Type B pancreatic cell (in vitro differentiated cells): Measurements from ENCODE around the gene FAM89A. TPM values are rescaled to one million over a fixed set of nuclear protein-coding genes. Genes with fewer than 3 reads are reported as not detected.

Source experiments
- DNase-seq: peaks from one replicate; pipeline ENCODE4 v3.0.0; 2021; ENCODE audit warnings: mixed read lengths; ENCODE audit not compliant: unreplicated experiment; ENCODE audit errors: extremely low spot score
- H3K27ac Mint-ChIP-seq: 2 replicates; pipeline ENCODE4 v1.8.0; 2021; ENCODE audit warnings: mild to moderate bottlenecking, mixed read lengths
- H3K27me3 Mint-ChIP-seq: 2 replicates; pipeline ENCODE4 v1.8.0; 2021; ENCODE audit warnings: mixed read lengths
- H3K36me3 Mint-ChIP-seq: 2 replicates; pipeline ENCODE4 v1.8.0; 2021; ENCODE audit warnings: mixed read lengths
- H3K4me1 Mint-ChIP-seq: one replicate; pipeline ENCODE4 v1.8.0; 2021; ENCODE audit warnings: mixed read lengths; ENCODE audit not compliant: unreplicated experiment
- H3K4me3 Mint-ChIP-seq: 2 replicates; pipeline ENCODE4 v1.8.0; 2021; ENCODE audit warnings: mild to moderate bottlenecking, mixed read lengths
- H3K9me3 Mint-ChIP-seq: 2 replicates; pipeline ENCODE4 v1.8.0; 2021; ENCODE audit warnings: mixed read lengths
- CTCF ChIP-seq: fragments of 200-600 bp; sonication (generic); conservative IDR thresholded peaks from 2 replicates; pipeline ENCODE4 v1.5.0; 2021; ENCODE audit warnings: antibody characterized with exemption, mild to moderate bottlenecking
- total RNA-seq: library from RNA; stranded (reverse); gene quantifications from 2 replicates; pipeline ENCODE4 v1.2.1, GENCODE V29; 2021; ENCODE audit warnings: low replicate concordance

The FAM89A gene
- total RNA-seq, 1 donor from 2014 or later, result 11.9 TPM

- peaks cover 9% of the 10 kb centered on the region for H3K27me3 Mint-ChIP-seq
- no peak overlapping the region for H3K27ac Mint-ChIP-seq
- no peaks in the 10 kb centered on the region for H3K36me3 Mint-ChIP-seq
- TF ChIP-seq CTCF, result no peak
- H3K9me3 Mint-ChIP-seq, result peaks cover 6% of the 10 kb centered on the region
- no peak overlapping the region for H3K4me3 Mint-ChIP-seq
- DNase-seq, result no peak
- H3K4me1 Mint-ChIP-seq, result no peaks in the 10 kb centered on the region
These were observed 35.4 kb upstream of the FAM89A start for GRCh38 chr1:231075497-231075896.

GRCh38 chr1:231075020-231075419, 35.0 kb upstream of the FAM89A start:
- TF ChIP-seq CTCF, result no peak
- no peak for DNase-seq
- H3K4me1 Mint-ChIP-seq, result no peaks in the 10 kb centered on the region
- no peak overlapping the region for H3K27ac Mint-ChIP-seq
- no peaks in the 10 kb centered on the region for H3K36me3 Mint-ChIP-seq
- peaks cover 6% of the 10 kb centered on the region for H3K9me3 Mint-ChIP-seq
- H3K4me3 Mint-ChIP-seq, result no peak overlapping the region
- H3K27me3 Mint-ChIP-seq, result peaks cover 7% of the 10 kb centered on the region

GRCh38 chr1:231074046-231074445, 34.0 kb upstream of the FAM89A start:
- Mint-ChIP-seq H3K36me3 (no peaks in the 10 kb centered on the region), H3K27ac (no peak overlapping the region), H3K4me3 (no peak overlapping the region), H3K4me1 (no peaks in the 10 kb centered on the region), H3K27me3 (no peaks in the 10 kb centered on the region), H3K9me3 (peaks cover 6% of the 10 kb centered on the region)
- DNase-seq, result no peak
- TF ChIP-seq CTCF, result no peak

GRCh38 chr1:231073331-231073730, 33.3 kb upstream of the FAM89A start:
- H3K36me3 Mint-ChIP-seq, result no peaks in the 10 kb centered on the region
- TF ChIP-seq CTCF, result no peak
- H3K27me3 Mint-ChIP-seq, result no peaks in the 10 kb centered on the region
- no peak overlapping the region for H3K4me3 Mint-ChIP-seq
- no peak for DNase-seq
- no peaks in the 10 kb centered on the region for H3K4me1 Mint-ChIP-seq
- H3K27ac Mint-ChIP-seq, result no peak overlapping the region
- H3K9me3 Mint-ChIP-seq, result peaks cover 6% of the 10 kb centered on the region

GRCh38 chr1:231072502-231073094, 32.5 kb upstream of the FAM89A start:
- Mint-ChIP-seq H3K27ac (no peak overlapping the region), H3K36me3 (no peaks in the 10 kb centered on the region), H3K27me3 (no peaks in the 10 kb centered on the region)

More at GRCh38 chr1:231072502-231073094, 32.5 kb upstream of the FAM89A start:
- Mint-ChIP-seq H3K9me3 (peaks cover 6% of the 10 kb centered on the region), H3K4me1 (no peaks in the 10 kb centered on the region), H3K4me3 (no peak overlapping the region)
- no peak for DNase-seq
- no peak for TF ChIP-seq CTCF
